K562 (cell line): ENCODE results near the gene NUFIP2. TPM values are rescaled to one million over a fixed set of nuclear protein-coding genes. Genes with fewer than 3 reads are reported as not detected.
A peak's percentile ranks its signal among the peaks of the same experiment; 100 is the strongest.

Source experiments
- ARNT ChIP-seq, 2 experiments: fragments of 450-650 bp; IDR thresholded peaks; 2 replicates each; pipeline ENCODE4 v1.6.1; 2016; ENCODE audit warnings: mild to moderate bottlenecking in 1 of 2
- ATF1 ChIP-seq, 2 experiments: fragments of 450-650 bp in 1 of 2; IDR thresholded peaks; 2 replicates each; pipeline ENCODE4 v1.6.1; 2016; ENCODE audit warnings: missing compliant biosample characterization in 1 of 2, missing genetic modification characterization in 1 of 2
- ATF3 ChIP-seq, 2 experiments: fragments of 450-650 bp in 1 of 2; sonication (generic) in 1 of 2; formaldehyde crosslinking in 1 of 2; IDR thresholded peaks in 1 of 2; conservative IDR thresholded peaks in 1 of 2; 2 replicates each; pipeline versions ENCODE4 v1.6.1 to v1.8.1; 2016 to 2023; ENCODE audit warnings: mild to moderate bottlenecking in 2 of 2, moderate library complexity in 2 of 2, inconsistent platforms in 1 of 2, missing genetic modification reagents in 1 of 2
- CUX1 ChIP-seq: fragments of 200-800 bp; sonication (Bioruptor generic); IDR thresholded peaks from 2 replicates; pipeline ENCODE4 v1.6.1; 2016; ENCODE audit warnings: missing genetic modification characterization, missing compliant biosample characterization
- FOXO4 ChIP-seq: fragments of 450-650 bp; formaldehyde crosslinking; IDR thresholded peaks from 2 replicates; pipeline ENCODE4 v1.4.0; 2020; ENCODE audit warnings: mild to moderate bottlenecking, moderate library complexity
- HDAC1 ChIP-seq, 2 experiments: fragments of 450-650 bp; IDR thresholded peaks; 2 replicates each; pipeline ENCODE4 v1.6.1; 2016 to 2017; ENCODE audit warnings: inconsistent platforms in 1 of 2, mild to moderate bottlenecking in 1 of 2, moderate library complexity in 1 of 2
- KHSRP ChIP-seq: fragments of 450-650 bp; IDR thresholded peaks from 2 replicates; pipeline ENCODE4 v1.6.1; 2017
- MECOM ChIP-seq: fragments of 250-450 bp; sonication (Bioruptor Pico); IDR thresholded peaks from 2 replicates; pipeline ENCODE4 v1.8.0; 2022; ENCODE audit warnings: inconsistent platforms
- MEF2A ChIP-seq: IDR thresholded peaks from 2 replicates; pipeline ENCODE4 v1.6.1; 2011; ENCODE audit warnings: low read depth, mild to moderate bottlenecking, low read length, moderate library complexity; ENCODE audit not compliant: control insufficient read depth
- MTA1 ChIP-seq: fragments of 450-650 bp; IDR thresholded peaks from 2 replicates; pipeline ENCODE4 v1.6.1; 2017; ENCODE audit warnings: borderline replicate concordance
- NCOA2 ChIP-seq, 2 experiments: fragments of 450-650 bp; IDR thresholded peaks; 2 replicates each; pipeline ENCODE4 v1.6.1; 2018; ENCODE audit warnings: mild to moderate bottlenecking in 2 of 2, moderate library complexity in 1 of 2; ENCODE audit not compliant: partially characterized antibody in 2 of 2
- NEUROD1 ChIP-seq: fragments of 150-350 bp; IDR thresholded peaks from 2 replicates; pipeline ENCODE4 v1.6.1; 2014; ENCODE audit warnings: borderline replicate concordance, low read length, low read depth; ENCODE audit not compliant: partially characterized antibody
- RB1 ChIP-seq: fragments of 450-650 bp; IDR thresholded peaks from 2 replicates; pipeline ENCODE4 v1.6.1; 2017; ENCODE audit warnings: low read depth, mild to moderate bottlenecking
- SIN3B ChIP-seq: fragments of 450-650 bp; IDR thresholded peaks from 2 replicates; pipeline ENCODE4 v1.6.1; 2017; ENCODE audit warnings: low read depth, mild to moderate bottlenecking, moderate library complexity
- TBL1XR1 ChIP-seq, 2 experiments: IDR thresholded peaks; 2 replicates each; pipeline ENCODE4 v1.6.1; 2012; ENCODE audit warnings: improper control_type of control experiment in 2 of 2, low read length in 2 of 2, mild to moderate bottlenecking in 1 of 2
- ZBTB8A ChIP-seq: fragments of 450-650 bp; IDR thresholded peaks from 2 replicates; pipeline ENCODE4 v1.6.1; 2018; ENCODE audit warnings: mild to moderate bottlenecking, moderate library complexity; ENCODE audit not compliant: partially characterized antibody
- ZNF184 ChIP-seq: sonication (generic); formaldehyde crosslinking; IDR thresholded peaks from 2 replicates; pipeline ENCODE4 v1.5.0; 2020; ENCODE audit warnings: missing genetic modification reagents
- ZNF507 ChIP-seq: conservative IDR thresholded peaks from 2 replicates; pipeline ENCODE4 v1.6.1; 2017; ENCODE audit warnings: missing genetic modification characterization, missing compliant biosample characterization
- polyA plus RNA-seq, 8 experiments: library from polyadenylated mRNA; depleted of rRNA in 4 of 8; stranded (reverse) in 5 of 8; unstranded in 3 of 8; fragments of >200 nt; fragmentation: Nextera tagmentation in 2 of 8; fragmentation: Illumina TruSeq in 1 of 8; extraction: Ambion mirVana in 2 of 8; extraction: Trizol in 1 of 8; gene quantifications; 2 replicates each; pipeline versions ENCODE4 v1.2.1 to v1.2.3, GENCODE V29; 2011 to 2014; ENCODE audit warnings: inconsistent platforms in 1 of 8, missing spikeins in 1 of 8
- total RNA-seq, 7 experiments: library from RNA; depleted of rRNA in 6 of 7; stranded (reverse); fragments of >200 nt in 6 of 7; fragmentation: Illumina TruSeq in 2 of 7; extraction: Trizol in 2 of 7; gene quantifications; 2 replicates each; pipeline versions ENCODE4 v1.2.1 to v1.2.3, GENCODE V29; 2011 to 2021; ENCODE audit warnings: low replicate concordance in 1 of 7

The NUFIP2 gene
- total and polyA plus RNA-seq, 9 of the 15 experiments (the other 6 are each of a cell fraction or from before 2014, with no cell fraction given), result 4.9 to 40.7 (median 18.5) TPM

GRCh38 chr17:29293890-29294579, at the start of gene NUFIP2 (continued):
- no peak for TF ChIP-seq CUX1 (CRISPR knock-in tag)
- no peak for TF ChIP-seq MECOM (CRISPR knock-in tag)
- peak; percentile 48 for TF ChIP-seq NEUROD1
- TF ChIP-seq ATF1 (CRISPR knock-in tag; IDR thresholded peaks at IDR 0.05), result 0 out of 2 replicates have a peak, but pooled peaks have one; percentile 29
- TF ChIP-seq ATF1 (tag; IDR thresholded peaks at IDR 0.05), result peak; percentile 96
- no peak for TF ChIP-seq ATF3 (IDR thresholded peaks at IDR 0.05)
- TF ChIP-seq ATF3 (CRISPR knock-in tag; conservative IDR thresholded peaks at IDR 0.05), result no peak
- TF ChIP-seq ARNT (IDR thresholded peaks at IDR 0.05), result peak in 1 of 2 experiments; percentile 74; a peak in 1 of 4 replicates
- TF ChIP-seq TBL1XR1 (IDR thresholded peaks at IDR 0.05; ENCODE audit: low read length in 2 of 2), result peak; percentile 50 to 68; a peak in 1 of 4 replicates
- TF ChIP-seq KHSRP, result no peak
- TF ChIP-seq HDAC1 (IDR thresholded peaks at IDR 0.05), result peak in 1 of 2 experiments; percentile 90; a peak in 2 of 4 replicates
- TF ChIP-seq ZNF507, result no peak
- no peak for TF ChIP-seq RB1
- no peak for TF ChIP-seq ZBTB8A
- no peak for TF ChIP-seq NCOA2 (IDR thresholded peaks at IDR 0.05; ENCODE audit: partially characterized antibody in 2 of 2)
- no peak for TF ChIP-seq ZNF184
- TF ChIP-seq SIN3B, result no peak
- no peak for TF ChIP-seq FOXO4 (CRISPR knock-in tag)
- TF ChIP-seq MEF2A, result no peak
- TF ChIP-seq MTA1, result peak; percentile 92
